Stimulated activated CD8-positive, alpha-beta memory T cell treated with anti-CD3 and anti-CD28 coated beads, Interleukin-7, amount 100 ng/mL, for 24 hours (primary cell): ENCODE data around the gene BMAL1.

ENCODE experiments used
- DNase-seq: peaks from one replicate; pipeline ENCODE4 v3.0.0-alpha.2; 2020; ENCODE audit warnings: low read depth

BMAL1 gene

DNA sequence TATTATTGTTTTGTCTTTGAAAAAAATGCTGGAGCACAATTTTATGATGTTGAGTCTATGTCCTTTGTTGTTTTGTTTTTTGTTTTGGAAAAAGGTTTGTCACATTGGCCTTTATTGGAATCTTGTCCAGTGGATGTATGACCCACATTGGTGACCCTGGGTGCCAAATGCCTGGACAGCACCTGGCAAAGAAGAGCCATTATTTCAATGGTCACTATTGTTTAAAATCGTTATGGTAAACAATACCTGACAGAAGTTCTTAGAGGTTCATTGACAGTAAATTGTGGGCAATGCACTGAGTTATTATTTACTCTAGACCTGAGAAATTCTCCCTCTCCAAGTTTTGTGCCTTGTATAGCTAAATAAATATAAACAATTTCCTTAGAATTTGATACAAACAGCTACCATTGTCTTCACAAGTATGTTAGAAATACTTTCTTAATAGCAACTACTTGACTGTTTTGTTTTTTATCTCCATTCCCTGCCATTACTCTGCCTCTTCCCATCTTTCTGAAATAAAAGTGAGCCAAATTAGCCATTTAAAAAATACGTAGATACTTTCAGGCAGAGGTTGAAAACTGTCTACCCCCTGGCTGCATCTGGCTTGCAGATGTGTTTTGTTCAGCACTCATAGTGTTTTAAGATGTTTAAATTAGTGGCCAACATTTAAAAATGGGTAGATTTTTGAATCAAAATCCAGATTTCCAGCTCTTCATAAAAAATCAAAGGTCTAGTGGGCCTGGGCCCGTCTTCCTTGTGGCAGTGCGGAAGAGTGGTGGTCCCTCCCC is 39.9 kb downstream of the BMAL1 start:
- no peak for DNase-seq

DNA sequence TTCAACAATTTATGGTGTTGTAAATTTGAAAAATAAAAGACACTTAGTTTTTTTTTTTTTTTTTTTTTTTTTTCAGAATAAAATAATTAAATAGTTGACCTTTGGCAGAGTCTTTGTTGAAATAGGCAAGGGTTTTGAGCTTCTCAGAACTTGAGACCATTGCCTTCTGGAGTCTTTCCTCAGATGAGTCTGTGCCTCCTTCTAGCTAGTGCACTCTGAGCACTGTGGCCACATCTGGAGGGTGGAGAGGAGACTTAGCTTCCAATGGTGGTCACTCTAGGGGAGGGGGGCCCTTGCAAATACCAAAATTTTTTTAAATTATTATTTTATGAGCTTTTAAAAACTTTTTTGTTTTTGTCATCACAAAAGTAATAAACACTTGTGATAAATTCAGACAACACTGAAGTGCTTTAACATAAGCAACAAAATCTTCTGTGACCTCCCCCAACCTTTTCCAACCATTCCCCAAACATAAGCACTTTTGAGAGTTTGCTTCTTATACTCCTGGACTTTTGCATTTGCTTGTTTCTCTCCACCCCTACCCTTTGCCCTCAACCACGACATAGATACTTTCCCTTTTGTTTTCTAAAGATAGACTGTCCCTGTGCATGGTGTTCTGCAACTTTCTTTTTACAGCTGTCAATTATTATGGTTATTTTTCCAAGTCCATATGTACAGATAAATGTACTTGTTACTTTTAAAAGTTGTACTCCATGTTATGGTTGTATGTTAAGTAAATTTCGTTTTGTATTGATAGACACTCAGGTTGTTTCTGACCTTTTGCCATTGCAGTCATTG is 41.1 kb downstream of the BMAL1 start:
- no peak for DNase-seq

DNA sequence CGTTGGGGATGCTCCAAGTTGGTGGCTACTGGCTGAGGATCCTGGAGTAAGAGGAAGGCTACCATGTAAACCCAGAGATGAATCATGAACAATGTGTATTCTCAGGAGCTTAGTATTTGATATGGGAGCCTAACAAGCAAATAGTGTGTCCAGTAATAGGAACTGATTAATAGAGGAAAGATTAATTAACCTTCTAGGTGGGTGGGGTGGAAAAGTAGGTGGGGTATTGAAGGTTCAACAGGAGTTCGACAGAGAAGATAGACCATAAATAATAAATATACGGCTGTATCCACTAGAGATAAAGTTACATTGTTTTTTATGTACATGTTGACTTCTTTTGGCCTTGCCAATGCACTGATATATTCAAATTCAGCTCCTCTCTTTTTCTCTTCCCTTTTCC is 43.1 kb downstream of the BMAL1 start:
- no peak for DNase-seq

DNA sequence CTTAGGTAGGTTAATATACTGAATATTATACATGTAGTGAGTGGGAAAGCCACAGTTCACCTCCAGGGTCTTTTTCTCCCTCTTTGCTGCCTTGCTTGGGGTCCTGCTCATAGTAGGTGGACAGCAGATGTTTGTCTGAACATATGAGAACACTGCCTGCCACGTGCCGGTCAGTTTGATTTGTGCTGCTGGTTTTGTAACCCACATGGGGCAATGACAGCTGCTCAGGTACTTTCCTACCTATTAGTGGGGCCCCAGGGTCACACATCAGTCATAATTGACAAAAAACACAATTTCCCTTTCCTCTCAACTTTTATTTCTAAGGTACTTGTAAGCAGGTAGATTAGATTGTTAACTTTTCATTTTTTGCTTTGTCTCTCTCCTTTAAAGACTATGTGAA is 43.8 kb downstream of the BMAL1 start:
- DNase-seq = no peak

DNA sequence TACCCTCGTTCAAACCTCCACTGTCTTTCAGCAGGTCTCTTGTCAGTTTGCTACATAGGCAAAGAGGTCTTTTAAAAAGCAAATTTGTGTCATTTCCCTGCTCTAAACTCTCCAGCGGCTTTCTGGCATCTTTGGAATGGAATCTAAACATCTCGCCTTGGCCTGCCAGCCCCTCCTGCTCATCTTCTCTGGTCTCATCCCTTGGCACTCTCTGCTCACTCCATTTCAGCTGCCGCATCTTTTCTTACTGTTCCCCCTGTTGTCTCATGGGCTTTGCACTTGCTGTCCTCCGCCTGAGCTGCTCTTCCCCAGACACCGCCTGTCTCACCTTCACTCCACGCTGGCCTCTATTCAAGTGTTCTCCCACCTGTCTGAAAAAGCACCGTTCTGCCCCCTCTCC is 46.6 kb downstream of the BMAL1 start:
- DNase-seq = no peak

DNA sequence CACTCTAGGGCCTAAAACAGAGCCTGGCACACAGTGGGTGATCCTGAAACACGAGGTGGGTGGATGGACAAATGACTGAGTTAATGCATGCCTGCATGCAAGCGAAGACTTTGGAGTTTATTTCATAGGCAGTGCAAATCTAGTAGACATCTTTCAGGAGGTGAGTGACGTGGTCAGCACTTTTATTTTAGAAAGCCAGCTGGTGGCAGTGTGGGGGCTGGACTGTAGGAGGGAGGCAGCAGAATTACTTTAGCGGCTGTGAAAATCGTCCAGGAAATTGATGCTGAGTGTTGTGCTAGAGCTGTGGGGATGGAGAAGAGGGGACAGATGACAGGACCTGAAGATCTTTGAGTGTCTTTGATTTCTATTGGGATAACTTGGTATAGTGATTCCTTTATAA is 47.1 kb downstream of the BMAL1 start:
- DNase-seq = no peak

DNA sequence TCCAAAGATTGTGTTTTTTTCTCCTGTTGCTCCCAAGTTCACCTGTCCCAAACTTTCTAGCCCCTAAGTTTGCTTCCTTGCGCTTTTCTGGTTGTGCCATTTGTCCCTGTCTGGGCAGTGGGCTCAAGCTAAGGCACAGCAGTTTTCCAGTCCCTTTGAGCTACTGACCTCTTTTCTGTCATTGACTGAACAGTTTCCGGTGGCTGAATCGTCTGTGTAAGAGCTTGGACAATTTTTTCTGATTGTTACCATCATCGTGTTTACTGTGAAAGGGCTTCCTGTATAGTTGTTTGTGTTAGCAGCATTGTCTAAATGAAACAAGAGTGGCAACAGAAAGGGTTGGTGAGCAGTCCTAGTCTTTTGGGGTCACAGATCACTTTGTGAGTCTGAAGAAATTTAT is 49.8 kb downstream of the BMAL1 start:
- DNase-seq = no peak

DNA sequence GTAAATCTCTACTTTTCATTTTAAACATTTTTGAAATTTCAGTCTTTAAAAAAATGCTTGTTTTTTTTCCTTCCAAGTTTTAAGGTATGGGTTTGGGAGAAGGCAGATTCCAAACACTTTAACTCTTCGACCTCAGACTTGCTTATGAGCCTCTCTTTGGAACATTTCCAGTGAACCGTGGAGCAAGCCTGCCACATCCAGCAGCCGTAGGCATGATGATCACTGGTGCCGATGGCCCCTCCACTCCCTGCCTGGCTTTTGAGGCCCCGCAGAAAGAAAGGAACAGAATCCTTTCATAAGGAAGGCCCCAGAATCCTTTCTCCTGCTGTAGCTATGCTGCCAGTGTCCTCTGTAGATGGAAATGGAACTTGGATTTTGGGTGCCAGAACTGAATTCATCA is 50.7 kb downstream of the BMAL1 start:
- DNase-seq = no peak

DNA sequence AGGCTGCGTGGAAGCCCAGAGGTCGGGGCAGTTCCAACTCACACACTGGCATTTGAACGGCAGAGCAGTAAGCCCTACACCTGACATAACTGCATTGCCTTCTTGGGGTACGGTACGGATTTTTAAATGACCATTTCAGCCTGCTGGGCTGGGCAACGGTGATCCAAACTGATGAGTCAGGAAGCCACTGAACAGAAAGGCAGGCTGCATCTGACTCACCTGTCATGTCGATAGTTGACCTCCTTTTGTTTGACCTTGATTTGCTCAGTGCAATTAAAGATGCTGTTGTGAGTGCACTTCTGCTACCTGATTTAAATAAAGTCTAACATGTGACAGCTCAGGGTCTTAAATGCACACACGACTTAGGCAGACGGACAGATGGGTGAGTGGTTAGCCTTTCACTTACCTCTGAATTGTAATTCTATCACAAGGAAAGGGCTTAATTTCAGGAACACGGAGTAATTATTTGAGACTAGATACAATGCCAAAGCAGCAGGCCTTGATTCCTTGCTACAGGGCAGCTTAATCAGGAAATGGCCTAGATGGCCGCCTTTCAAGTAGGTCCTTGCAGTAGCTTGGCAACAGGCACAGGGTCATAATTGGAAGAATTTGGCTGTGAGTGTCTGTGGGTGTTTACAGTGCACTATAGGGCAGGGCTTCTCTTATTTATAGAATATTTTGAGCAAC is 52.2 kb downstream of the BMAL1 start:
- DNase-seq = no peak

DNA sequence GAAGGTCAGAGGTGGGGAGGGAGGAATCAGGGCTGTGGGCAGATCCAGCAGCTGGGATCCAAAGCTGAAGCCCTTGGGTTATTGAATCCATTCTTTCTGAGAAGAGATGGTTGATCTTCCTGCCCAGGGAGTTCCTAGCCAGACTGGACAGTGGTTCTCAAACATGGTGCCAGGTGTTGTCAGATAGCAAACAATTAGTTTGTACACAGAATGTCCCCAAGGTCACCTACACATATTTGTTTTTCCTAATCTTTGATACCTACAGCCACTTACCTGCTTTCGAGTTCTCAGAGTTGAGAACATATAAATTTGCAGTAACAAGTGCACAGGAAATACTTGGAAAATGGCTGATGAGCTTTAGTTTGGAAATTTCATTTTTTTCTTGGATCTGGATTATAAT is 54.5 kb downstream of the BMAL1 start:
- no peak for DNase-seq

DNA sequence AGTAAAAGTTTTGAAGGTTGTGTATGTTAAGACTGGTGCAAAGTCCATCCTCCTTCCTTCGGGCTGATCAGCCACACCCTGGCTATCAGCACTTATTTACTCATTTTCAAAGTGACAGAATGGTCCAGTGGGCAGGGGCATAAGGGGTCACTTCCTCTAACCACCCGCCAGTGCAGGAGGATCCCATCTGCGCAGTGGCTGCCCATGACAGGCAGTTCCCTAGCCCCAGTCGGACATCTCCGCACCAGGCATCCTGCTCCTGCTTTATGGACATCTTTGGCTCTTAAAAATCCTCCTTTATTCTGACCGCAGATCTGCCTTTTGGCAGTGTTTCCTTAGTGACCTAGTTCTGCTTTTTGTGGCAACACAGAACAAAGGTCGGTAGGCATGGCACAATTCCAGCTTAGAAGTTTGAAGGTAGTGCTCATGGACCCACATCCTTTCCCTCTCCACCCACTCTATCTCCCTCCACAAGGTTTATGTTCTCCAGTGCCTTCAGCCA is 55.9 kb downstream of the BMAL1 start:
- DNase-seq = no peak

DNA sequence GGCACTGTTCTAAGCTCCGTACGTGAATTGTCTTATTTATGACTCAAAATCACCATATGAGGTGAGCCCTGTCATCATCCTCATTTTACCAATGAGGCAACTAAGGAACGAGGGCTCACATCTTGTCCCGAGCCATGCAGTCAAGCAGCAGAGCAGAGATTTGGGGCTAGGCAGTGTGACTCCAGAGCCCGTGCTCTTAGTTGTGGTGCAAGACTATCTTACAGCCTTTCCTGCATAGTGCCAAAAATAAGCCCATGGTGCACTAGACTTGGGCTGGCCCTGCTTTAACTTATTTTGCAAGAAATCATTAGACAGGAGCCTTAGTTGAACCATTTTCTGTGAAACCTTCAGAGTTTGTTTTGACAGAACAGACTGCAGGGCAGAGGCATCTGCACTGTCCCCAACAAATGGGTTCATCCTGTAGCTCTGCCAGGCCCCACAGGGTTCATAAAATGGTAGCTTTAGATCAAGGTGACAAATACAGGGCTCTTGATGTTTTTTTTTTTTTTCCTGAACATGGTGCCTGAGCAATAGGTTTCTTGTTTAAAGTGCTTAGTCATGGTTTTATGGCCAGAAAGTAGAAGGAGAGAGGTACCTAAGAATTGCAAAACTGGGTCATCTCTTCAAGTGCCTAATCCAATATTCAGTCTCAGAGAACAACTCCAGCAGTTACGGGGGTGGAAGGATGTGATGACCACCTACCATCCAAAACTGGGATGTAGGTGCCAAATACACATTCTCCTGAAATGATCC is 56.6 kb downstream of the BMAL1 start:
- no peak for DNase-seq

DNA sequence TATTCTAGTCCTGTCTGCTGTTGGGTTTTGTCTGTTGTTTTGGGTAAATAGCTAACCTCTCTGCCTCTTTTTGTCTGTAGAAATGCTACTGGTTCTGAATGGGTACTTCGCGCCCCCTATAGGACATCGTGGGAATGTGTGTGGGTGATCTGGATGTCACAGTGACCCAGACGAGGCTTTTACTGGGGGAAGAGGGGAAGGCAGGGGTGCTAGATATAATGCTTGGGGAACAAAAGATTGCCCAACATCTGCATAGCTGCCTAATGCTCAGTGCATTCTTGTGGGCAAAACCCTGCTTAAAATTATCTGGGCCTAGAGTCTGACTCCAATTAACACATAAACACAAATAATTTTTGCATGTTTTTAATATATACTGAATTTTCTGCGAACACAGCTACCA is 57.7 kb downstream of the BMAL1 start:
- DNase-seq = peak; percentile 32

DNA sequence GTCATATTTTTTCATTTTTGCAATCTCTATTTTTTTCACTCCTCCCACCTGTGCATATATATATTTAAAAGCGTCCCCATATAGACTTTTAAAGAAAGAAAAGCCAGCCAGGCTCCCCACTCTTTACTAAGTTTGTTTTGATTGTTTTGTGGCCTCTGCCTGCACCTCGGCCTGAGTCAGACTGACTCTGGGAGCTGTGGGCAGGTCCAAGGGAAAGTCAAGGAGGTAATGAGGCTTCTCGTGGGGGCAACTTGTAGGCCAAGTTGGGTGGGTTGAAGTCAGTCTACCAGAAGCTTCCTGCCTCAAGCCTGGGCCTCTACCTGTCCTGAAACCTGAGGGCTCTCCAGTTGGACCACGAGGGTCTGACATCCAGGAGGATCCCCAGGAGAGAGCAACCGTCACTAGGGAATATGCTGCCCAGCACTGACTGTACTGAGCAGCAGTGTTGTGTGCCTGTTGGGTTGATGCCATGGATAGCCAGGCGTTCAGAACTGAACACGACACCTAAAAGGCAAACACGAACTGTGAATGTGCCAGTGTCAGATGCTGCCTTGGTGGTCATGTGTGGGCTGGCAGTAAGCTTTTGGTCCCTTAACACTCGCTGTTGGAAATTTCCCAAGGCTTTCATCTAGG is 58.8 kb downstream of the BMAL1 start:
- DNase-seq = no peak

DNA sequence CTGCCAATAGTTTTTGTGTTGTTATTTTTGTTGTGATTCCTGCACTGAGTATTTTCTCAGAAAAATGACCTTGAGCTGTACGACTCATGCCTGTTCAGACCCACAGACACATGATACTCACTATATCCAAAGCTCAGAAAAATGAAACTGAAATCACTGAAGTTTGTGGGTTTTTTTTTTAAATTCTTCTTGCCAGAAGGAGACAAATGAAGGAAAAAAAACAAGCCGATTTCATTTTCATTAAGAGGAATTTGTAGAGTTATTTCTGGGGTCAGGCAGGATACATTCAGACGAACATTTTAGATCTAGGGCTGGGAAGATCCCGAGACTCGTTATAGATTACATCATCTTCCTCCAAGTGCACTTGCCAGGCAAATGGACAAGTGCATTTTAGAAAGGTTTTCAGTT is 60.4 kb downstream of the BMAL1 start:
- DNase-seq = no peak

DNA sequence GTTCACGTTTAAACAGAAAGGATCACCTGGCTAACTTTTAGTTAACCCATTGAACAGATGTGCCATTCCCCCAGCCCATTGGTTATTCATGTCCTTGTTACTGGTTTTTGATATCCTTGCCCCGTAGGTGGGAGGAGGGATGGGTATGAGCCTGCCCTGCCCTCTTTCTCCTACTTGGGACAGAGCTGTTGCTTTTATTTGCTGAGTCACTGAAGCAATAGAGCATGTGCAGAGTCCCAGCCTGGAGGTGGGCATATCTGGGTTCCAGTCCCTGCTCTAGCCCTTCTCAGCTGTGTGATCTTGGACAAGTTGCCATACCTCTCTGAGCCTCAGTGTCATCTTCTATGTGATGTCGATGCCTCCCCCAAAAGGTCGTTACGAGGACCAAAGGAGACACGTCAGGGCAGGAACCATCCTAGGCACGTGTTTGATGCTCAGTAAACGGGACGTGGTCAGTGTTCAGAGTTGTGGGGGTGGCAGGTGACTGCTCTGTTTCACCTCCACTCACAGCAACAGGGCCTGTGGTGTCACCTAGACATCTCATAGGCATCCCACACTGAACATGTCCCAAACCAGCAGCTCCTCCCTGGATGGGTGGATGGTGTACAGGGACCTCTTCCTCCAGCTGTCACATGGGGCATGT is 61.0 kb downstream of the BMAL1 start:
- no peak for DNase-seq

DNA sequence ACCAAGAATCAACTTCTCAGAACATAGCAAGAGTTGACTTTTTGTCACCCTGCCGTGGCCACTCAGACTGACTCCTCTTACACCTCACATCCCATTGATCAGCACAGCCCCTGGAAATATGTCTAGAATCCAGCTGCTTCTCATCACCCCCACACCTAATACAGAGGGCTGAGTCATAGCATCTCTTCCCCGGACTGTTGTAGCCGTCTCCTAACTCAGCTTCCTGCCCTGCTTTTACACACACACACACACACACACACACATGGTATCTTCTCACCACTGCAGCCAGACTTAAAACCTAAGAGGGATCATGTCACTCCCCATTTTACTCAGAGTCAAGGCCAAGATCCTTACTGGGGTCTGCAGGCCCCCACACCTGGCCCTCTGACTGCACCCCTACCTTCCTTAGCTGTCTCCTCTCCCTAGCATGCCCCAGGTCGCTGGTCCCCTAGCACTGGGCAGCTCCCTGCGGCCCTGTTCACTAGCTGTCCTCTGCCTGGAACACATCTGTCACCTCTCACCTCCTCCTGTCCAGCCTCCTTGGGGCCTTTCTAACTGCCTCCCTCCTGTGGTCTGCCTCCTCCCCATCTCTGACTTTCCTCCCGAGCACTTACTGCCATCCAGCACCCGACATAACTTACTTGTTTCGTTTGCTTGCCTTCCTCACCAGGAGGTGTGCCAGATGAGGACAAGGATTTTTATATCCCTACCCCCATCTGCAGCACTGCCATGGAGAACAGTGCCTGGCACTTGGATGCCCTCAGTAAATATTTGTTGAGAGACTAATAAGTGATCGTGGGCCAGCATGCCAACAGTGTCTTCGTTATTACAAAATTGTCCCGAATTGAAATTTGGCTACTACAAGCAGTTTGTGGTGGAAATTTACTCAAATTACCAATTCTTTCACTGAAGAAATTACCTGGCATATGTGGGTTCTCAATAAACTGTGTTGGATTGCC is 61.9 kb downstream of the BMAL1 start:
- DNase-seq = no peak

DNA sequence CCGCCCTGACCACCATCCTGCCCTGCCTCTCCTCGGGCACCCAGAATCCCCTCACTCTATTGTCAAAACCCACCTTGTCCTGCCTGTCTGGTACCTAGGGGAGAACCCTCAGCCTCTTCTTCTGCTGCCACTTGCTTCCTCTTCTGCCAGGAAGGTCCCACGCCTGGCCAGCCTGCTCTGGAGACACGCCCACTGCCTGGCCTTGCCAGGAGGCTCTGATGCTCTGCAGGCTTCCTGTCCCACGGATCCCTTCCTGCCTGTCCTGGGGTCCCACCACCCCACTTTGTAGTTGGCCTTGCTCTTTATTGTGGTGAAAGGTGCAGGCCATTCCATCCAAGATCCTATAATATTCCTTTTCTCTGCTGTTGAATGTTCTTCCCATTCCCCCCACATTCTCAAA is 63.4 kb downstream of the BMAL1 start:
- DNase-seq = no peak

DNA sequence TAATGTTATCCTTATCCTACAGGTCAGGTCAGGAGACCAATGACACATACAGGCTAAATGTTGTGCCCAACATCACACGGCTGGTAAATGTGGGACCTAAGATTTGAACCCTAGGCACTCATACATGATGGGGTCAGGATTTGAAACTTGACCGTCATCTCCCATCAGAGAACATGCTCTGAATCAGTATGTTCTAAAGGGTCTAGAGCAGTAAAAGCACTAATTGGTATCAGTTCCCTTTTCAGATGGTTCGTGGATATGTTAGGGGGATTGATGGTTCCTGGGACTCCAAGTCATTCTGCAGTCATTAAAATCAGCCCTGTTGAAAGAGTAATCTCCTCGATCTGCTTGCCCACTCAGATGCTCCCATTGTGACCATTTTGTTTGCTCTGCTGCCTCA is 65.5 kb downstream of the BMAL1 start:
- no peak for DNase-seq
